ENCODE measurements around the gene MAGI2. TPM values are rescaled to one million over a fixed set of nuclear protein-coding genes. Genes with fewer than 3 reads are reported as not detected.

Gene MAGI2
- total RNA-seq, 1 donor from 2014 or later = 5.8 TPM

- Mint-ChIP-seq H3K27ac (ENCODE audit: unreplicated experiment) (no peak overlapping the region), H3K27me3 (ENCODE audit: low read depth) (peaks cover 3% of the 10 kb centered on the region), H3K4me1 (ENCODE audit: low read depth) (peaks cover 2% of the 10 kb centered on the region), H3K9me3 (ENCODE audit: low read depth) (no peaks in the 10 kb centered on the region), H3K36me3 (ENCODE audit: low read depth) (no peaks in the 10 kb centered on the region), H3K4me3 (ENCODE audit: unreplicated experiment) (no peak overlapping the region)
- no peak for TF ChIP-seq CTCF (IDR thresholded peaks at IDR 0.05)
- DNase-seq (ENCODE audit: low spot score) = no peak
These were observed 38.6 kb downstream of the MAGI2 start for GRCh38 chr7:79414910-79415309.

- DNase-seq (ENCODE audit: low spot score) = no peak
- Mint-ChIP-seq H3K27me3 (ENCODE audit: low read depth) (peaks cover 3% of the 10 kb centered on the region), H3K27ac (ENCODE audit: unreplicated experiment) (no peak overlapping the region), H3K4me3 (ENCODE audit: unreplicated experiment) (no peak overlapping the region), H3K36me3 (ENCODE audit: low read depth) (no peaks in the 10 kb centered on the region), H3K4me1 (ENCODE audit: low read depth) (no peaks in the 10 kb centered on the region), H3K9me3 (ENCODE audit: low read depth) (no peaks in the 10 kb centered on the region)
- TF ChIP-seq CTCF (IDR thresholded peaks at IDR 0.05) = no peak
These were observed 40.6 kb downstream of the MAGI2 start for GRCh38 chr7:79412915-79413314.

GRCh38 chr7:79412438-79412837 is 41.0 kb downstream of the MAGI2 start:
- Mint-ChIP-seq H3K36me3 (ENCODE audit: low read depth) (no peaks in the 10 kb centered on the region), H3K27ac (ENCODE audit: unreplicated experiment) (no peak overlapping the region), H3K9me3 (ENCODE audit: low read depth) (no peaks in the 10 kb centered on the region), H3K4me1 (ENCODE audit: low read depth) (peaks cover 1% of the 10 kb centered on the region), H3K4me3 (ENCODE audit: unreplicated experiment) (no peak overlapping the region), H3K27me3 (ENCODE audit: low read depth) (peaks cover 3% of the 10 kb centered on the region)
- DNase-seq (ENCODE audit: low spot score) = no peak
- no peak for TF ChIP-seq CTCF (IDR thresholded peaks at IDR 0.05)

- no peak for TF ChIP-seq CTCF (IDR thresholded peaks at IDR 0.05)
- Mint-ChIP-seq H3K36me3 (ENCODE audit: low read depth) (no peaks in the 10 kb centered on the region), H3K27ac (ENCODE audit: unreplicated experiment) (no peak overlapping the region), H3K4me3 (ENCODE audit: unreplicated experiment) (no peak overlapping the region), H3K27me3 (ENCODE audit: low read depth) (peaks cover 2% of the 10 kb centered on the region), H3K9me3 (ENCODE audit: low read depth) (no peaks in the 10 kb centered on the region), H3K4me1 (ENCODE audit: low read depth) (peaks cover 6% of the 10 kb centered on the region)
- DNase-seq (ENCODE audit: low spot score) = no peak
These were observed 43.1 kb downstream of the MAGI2 start for GRCh38 chr7:79410345-79410744.

- no peak for TF ChIP-seq CTCF (IDR thresholded peaks at IDR 0.05)
- Mint-ChIP-seq H3K36me3 (ENCODE audit: low read depth) (no peaks in the 10 kb centered on the region), H3K4me1 (ENCODE audit: low read depth) (peaks cover 22% of the 10 kb centered on the region), H3K4me3 (ENCODE audit: unreplicated experiment) (no peak overlapping the region), H3K27me3 (ENCODE audit: low read depth) (no peaks in the 10 kb centered on the region), H3K9me3 (ENCODE audit: low read depth) (no peaks in the 10 kb centered on the region), H3K27ac (ENCODE audit: unreplicated experiment) (no peak overlapping the region)
- DNase-seq (ENCODE audit: low spot score) = no peak
These were observed 46.1 kb downstream of the MAGI2 start for GRCh38 chr7:79407351-79407750.

Measured in chondrocyte (in vitro differentiated cells).